Ureter (tissue), 1 donor: ENCODE data around the gene MED19. TPM values are rescaled to one million over a fixed set of nuclear protein-coding genes. Genes with fewer than 3 reads are reported as not detected.
"Not testable (repeated sequence)": the region's sequence is repeated elsewhere in the genome, so short reads cannot be mapped to it uniquely, and the experiment has no call there.

Experiments used
- DNase-seq: peaks from one replicate; pipeline ENCODE4 v3.0.0-alpha.2; 2020; ENCODE audit warnings: low spot score
- total RNA-seq: library from RNA; stranded (reverse); gene quantifications from one replicate; pipeline ENCODE4 v1.2.4, GENCODE V29; 2023
- donor health status: DM: yes; HTN: yes; CAD: no.

Gene MED19, protein sequence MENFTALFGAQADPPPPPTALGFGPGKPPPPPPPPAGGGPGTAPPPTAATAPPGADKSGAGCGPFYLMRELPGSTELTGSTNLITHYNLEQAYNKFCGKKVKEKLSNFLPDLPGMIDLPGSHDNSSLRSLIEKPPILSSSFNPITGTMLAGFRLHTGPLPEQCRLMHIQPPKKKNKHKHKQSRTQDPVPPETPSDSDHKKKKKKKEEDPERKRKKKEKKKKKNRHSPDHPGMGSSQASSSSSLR
- total RNA-seq: 12.7 TPM

DNA sequence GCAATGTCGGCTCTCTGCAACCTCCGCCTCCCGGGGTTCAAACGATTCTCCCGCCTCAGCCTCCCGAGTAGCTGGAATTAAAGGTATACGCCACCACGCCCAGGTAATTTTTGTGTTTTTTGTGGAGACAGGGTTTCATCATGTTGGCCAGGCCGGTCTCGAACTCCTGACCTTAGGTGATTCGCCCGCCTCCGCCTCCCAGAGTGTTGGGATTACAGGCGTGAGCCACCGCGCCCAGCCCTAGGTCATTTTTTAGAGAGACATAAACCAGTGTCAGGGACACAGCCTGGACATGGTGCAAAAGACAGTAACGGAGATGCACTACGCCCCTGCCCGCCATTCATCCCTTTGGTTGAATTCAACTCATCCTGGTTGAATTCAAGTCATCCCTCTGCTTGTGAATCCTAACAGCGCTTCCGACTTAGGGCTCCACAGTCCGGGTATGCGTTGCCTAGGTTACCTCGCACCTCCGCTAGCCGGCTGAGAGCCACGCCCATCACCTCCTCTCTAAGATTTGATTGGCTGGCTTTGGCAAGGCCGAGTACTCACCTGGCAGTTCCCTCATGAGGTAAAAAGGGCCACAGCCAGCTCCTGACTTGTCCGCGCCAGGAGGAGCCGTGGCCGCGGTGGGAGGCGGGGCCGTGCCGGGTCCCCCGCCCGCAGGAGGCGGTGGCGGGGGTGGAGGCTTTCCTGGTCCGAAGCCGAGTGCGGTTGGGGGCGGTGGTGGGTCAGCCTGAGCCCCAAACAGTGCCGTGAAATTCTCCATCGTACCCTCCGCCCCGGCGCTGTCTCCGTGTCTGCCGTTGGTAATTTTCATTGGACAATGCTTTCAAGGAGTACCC lies at the start of gene MED19:
Gene MED19 (minus strand): TSS at position 802 of the 842 bp plus-strand sequence. CDS start 36 bp downstream, at position 766.
- peak; percentile 88 for DNase-seq

DNA sequence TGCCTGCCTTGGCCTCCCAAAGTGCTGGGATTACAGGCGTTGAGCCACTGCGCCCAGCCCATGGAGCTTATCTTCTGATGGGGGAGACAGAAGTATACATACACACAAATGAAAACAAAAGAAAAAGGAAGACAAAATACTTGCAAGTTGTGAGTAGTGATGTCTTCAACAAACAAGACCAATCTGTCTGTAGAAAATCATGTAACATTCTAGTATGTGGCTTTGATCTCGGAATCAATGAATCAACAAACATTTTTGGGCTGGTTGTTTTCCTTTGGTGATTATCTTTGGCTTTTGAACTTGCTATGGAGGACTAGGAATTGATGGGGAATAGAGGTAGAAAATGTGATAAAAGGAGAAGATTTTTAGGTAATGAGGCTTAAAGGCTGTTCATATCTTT lies 46.2 kb upstream of the MED19 start:
- DNase-seq: no peak

DNA sequence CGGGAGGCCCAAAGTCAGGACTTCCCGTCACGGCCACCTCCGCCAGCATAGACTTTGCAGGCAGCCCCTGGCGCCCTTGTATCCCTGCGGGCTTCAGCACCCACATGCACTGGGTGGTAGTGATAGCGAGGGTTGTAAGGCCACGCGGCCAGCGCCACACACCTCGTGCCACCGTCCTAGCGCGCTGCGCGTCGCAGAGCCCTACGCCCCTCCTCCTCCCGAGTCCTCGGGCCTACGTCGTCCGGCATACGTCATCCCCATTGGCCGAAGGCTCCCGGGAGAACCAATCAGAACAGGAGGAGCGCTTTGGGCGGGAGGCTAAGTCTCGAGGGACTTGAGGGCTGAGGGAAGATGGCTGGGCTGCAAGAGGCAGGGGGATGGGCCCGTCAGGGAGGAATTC lies 40.9 kb upstream of the MED19 start:
- no peak for DNase-seq

DNA sequence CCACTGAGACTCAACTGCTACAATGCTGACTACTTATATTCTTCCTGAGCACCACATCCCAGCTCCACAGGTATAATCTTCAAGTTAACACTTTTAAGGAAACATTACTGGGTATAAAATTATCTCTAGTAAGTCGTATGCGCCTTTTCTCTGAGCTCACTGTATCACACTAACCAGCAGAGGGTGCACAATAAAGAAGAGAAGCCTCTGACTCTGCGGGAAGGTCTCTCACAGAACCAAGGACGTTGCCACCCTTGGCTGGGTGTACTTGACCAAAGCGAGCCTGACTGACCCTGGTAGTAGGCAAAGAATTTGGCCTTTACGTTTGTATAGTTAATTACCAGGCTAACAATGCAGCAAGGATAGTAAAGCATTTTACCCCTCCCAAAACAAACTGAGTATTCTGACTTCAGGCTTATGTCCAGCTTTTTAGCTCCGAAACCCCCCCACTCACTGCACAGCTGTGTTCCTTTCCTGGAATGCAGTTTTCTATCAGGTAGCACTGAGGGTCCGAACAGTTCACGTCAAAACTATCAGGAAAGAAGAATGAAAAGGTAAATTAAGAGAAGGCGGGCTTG lies 39.8 kb upstream of the MED19 start, which contains the start of gene BTBD18:
Gene BTBD18 (minus strand): TSS at position 144 of the 578 bp plus-strand sequence. CDS start 631 bp downstream, outside the sequence.
- DNase-seq: no peak

DNA sequence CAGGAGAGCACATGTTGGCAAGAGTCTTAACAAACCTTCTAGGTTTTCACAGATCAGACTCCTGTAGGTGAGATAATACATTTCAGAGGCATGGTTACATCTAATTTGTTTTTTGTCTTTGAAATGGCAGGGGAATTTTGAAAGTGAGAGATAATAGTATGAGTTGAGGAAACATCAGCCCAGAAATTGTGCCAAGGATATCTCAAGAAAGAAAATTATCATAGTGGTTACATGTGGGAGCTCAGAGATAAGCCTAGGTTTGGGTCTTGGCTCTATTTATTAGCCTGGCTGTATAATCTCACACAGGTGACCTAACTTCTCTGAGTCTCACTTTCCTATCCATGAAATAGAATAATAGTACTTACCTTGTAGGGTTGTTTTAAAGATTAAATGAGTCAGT lies 39.2 kb upstream of the MED19 start:
- no peak for DNase-seq

DNA sequence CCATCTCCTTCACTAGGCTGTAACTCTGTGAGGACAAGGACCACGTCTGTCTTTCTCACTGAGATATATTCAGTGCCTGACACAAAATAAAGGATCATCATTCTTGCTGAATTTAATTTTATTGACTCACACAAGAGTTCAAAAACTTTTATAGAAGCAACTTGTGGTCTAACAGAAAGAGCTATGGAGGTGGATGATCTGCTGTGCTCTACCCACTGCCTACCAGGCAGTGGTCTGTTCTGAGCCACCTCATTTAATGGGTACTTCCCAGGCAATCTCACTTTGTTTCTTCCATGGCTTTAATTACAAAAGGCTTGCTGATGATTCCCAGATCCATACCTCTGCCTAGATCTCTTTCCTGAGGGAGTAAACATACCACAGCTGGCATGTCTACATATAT lies 34.9 kb upstream of the MED19 start:
- no peak for DNase-seq

DNA sequence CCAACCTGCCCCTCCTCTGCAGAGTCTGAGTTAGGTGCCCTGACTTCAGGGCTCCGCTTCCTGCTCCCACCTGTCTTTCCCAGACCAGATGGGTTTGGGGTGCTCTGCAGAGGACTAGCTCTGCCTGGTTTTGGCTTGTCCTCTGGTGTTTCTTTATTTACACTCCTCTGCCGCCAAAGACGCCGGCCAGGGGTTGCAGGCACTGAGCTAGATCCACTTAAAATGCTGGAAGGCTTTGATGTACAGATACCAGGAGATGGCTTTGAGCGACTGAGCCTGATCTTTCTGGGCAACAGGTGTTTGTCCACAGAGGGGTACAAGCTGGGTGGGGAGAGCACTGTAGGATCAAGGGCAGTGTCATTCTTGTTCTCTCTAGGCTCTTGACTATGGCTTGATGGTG lies 33.2 kb upstream of the MED19 start:
- DNase-seq: no peak

DNA sequence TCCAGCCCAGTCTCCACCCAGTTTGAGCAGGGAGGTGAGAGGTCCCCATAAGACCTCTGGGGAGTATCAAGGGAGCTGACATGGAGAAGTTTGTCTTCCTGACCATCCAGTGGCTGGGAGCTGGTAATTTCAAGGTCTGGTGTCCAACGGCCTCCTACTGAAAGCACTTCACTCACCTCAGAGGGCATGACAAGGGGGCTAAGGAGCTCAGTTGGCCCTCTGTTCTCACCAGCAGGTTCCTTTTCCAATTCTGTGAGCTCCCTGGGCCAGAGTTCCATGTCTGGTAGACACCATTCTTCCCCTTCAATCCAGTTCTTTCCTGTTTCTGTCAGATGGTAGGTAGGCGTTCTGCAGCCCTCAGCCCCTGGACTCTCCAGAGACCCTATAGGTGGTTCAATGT lies 32.3 kb upstream of the MED19 start:
- no peak for DNase-seq

DNA sequence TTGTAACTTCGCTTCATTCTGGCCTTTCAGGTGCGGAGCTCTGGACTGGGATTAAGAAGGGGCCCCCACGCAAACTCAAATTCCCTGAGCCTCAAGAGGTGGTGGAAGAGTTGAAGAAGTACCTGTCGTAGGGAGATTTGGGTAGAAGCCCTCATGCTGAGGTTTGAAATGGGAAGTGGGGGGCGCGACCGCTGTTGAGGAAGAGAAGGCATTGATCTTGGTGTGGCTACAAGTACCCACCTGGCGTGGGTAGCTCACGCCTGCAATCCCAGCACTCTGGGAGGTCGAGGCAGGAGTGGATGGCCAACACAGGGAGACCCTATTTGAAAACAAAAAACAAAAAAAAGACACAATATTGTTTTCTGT lies 30.1 kb upstream of the MED19 start:
- no peak for DNase-seq

DNA sequence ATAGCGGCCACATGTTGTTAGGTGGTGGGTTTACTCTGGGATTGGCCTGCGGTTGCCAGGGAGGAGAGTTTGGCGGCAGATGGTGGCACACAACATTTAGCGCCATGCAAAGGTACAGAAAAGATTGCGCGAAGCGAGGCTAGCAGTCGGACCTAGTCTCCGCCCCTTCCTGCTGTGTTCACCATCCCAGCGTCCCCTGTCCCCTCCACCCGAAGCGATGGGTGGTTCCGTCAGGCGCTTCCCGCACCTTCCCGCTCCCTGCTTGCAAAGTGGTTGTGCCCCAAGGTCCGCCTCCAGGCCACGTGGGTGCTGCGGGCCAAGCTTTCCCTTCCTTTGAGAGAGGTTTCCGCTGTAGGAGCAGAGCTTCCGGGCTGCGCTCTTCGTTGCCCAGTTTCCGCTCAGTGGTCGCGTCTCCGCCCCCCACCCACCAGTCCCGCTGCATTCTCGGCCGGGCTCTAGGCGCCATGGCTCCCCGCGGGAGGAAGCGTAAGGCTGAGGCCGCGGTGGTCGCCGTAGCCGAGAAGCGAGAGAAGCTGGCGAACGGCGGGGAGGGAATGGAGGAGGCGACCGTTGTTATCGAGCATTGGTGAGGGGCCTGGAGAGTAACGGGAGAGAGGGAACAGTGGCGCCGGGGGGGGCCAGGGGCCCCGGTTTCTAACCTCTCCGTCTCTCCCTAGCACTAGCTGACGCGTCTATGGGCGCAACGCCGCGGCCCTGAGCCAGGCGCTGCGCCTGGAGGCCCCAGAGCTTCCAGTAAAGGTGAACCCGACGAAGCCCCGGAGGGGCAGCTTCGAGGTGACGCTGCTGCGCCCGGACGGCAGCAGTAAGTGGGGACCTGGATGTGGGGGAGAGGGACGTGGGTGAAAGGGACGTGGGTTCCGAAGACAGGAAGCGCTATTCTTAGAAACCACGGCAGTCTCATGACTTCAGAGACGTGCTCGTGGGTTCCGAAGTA lies 29.4 kb upstream of the MED19 start, which contains the start of gene SELENOH:
Gene SELENOH (plus strand): TSS at position 360 of the 955 bp plus-strand sequence. CDS start 105 bp downstream, at position 465.
- DNase-seq: peak; percentile 97

DNA sequence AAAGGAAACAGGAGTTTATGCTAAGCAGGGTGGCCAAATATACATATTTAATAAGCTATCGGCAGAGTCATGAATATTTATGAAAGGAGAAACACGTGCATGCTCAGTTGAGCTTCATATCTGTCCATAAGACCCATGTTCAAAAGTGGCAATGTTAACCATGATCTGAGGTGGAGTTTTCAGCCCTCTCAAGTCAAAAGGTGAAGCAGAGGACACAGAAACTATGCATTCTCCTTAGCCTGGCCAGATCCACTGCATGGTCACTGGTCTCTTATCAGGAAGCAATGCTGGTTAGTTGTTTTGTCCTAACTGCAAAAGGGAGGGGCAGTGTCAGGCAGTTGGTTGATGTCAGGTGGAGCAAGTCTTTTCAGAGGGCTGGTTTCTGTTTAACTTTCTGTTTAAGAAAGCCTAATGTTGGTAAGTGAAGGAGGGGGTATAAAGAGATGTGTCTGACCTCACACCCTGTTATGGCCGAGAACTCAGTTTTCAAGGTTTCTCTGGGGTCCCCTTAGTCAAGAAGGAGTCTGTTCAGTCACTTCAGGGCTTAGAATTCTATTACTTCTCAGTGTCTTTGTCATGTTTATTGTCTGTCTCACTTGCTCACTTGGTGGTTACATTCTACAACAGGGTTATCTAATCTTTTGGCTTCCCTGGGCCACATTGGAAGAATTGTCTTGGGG lies 23.7 kb upstream of the MED19 start:
- DNase-seq: no peak

DNA sequence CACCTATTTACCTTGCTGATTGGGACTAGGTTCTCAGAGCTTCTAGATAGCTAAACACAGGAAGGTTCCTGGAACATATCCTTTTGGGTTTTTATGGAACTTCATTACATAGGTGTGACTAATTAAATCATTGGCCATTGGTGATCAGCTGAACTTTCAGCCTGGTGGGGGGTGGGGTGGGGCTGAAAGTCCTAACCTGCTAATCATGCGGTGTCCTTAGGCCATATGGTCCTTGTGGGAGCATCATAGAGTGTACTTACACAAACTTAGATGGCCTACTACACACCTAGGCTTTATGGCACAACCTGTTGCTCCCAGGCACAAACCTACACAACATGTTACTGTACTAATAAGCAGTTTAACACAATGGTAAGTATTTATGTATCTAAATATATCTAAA lies 20.6 kb upstream of the MED19 start:
- DNase-seq: no peak

DNA sequence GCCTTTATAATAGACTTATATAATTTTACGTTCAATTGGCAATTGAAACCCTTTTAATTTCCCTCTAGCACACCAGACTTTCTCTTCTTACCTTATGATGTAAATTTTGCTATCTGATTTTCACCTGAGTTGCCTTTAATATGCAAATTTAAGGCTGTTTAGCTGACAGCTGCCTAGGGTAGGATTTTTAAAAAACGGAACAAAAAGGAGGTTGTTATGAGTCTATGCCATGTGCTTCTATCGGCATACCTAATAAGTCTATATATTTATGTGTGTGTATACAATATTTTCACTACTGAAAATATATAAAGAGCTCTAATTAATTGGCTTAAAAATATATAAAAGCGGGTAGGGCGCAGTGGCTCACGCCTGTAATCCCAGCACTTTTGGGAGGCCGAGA lies 17.5 kb upstream of the MED19 start:
- DNase-seq: no peak

DNA sequence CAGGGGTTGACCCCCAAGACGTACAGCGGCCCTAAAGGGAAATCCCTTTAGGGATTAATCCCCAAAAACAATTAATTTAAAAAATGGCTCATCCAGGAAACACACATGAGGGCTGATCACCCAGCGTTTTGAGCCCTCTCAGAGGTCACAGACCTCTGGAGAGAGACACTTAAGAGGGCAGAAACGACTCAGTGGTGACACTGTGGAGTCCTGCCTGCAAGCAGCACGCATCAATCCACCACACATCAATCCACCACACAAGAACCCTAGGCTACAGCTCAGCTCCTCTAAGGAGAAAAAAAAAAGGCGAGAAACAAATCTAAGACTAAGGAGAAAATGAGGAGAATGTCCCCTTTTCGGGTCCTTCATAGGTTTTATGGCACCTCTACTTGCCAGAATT lies 16.8 kb upstream of the MED19 start:
- DNase-seq: no peak

DNA sequence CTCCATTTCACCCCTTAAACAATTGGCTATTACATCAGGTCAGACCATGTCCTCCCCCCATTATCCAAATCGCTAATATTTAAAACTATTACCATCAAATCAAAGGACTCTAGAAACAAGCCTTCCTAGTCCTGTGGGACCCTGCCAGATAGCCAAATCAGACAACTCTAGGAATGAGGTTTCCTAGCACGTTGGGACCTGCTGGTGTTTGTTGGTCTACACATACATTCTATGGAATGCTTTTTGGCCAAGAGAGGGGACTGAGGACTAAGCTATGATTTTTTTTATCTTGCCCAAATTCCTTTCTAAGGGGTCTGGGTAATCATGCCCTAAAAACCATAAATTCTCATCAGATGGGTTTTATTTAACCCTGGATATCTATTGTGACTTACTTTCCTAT lies 15.2 kb upstream of the MED19 start:
- DNase-seq: no peak

DNA sequence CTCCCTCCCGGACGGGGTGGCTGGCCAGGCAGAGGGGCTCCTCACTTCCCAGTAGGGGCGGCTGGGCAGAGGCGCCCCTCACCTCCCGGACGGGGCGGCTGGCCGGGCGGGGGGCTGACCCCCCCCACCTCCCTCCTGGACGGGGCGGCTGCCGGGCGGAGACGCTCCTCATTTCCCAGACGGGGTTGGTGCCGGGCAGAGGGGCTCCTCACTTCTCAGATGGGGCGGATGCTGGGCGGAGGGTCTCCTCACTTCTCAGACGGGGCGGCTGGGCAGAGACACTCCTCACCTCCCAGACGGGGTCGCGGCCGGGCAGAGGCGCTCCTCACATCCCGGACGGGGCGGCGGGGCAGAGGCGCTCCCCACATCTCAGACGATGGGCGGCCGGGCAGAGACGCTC lies 4.7 kb upstream of the MED19 start:
- DNase-seq: not testable (repeated sequence)

DNA sequence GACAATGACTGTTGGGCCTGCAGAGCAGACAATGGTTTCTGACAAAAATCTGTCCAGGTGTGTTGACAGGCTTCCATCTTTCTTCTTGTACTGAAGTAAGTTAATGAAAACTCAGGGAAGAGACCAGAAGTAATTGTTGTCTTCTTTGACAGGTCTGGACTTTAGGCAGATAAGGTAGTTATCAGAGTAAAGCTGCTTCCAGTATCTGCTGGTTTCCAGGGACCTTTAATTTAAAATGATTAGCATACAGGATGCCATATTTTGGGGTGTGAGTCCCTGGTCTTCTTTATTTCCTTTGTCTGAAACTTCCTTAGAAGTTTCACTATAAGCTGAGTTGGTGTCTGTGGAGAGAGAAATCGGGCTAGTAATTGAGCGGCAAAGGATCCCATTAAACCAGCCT lies 1.8 kb upstream of the MED19 start:
- DNase-seq: no peak

DNA sequence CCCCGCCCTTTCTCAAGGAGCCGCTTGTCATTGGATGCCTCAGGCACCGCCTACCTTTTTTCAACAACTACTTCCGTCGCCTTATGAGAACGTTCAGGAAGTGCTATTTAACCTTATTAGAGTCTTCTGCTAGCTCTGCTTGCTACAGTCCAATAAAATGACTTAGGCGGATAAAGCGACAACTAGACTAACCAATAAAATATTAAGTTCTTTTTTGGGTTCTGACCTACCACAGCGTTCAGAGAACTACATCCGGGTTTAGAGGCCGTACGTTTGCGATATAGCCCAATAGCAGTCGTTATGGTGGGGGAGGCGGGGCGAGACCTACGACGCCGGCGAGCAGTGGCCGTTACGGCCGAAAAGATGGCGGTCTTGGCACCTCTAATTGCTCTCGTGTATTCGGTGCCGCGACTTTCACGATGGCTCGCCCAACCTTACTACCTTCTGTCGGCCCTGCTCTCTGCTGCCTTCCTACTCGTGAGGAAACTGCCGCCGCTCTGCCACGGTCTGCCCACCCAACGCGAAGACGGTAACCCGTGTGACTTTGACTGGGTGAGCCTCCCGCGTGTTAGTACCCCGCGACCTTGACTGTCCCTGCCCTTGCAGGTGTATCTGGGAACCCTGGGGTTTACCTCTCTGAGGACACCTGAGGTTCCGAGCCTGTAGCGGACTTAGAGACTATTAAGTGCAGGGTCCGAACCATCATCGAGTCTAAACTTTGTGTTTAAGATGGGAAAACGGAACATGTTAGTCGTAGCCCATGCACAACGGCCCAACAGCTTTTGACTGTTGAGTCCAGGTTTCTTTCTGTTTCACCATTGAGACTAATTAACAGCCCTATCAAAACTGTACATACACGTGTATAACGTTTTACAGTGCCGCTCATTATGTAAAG lies 488 bp upstream of the MED19 start, which contains the start of gene TMX2:
Gene TMX2 (plus strand): TSS at position 338 of the 895 bp plus-strand sequence. CDS start 26 bp downstream, at position 364.
- peak; percentile 95 for DNase-seq

DNA sequence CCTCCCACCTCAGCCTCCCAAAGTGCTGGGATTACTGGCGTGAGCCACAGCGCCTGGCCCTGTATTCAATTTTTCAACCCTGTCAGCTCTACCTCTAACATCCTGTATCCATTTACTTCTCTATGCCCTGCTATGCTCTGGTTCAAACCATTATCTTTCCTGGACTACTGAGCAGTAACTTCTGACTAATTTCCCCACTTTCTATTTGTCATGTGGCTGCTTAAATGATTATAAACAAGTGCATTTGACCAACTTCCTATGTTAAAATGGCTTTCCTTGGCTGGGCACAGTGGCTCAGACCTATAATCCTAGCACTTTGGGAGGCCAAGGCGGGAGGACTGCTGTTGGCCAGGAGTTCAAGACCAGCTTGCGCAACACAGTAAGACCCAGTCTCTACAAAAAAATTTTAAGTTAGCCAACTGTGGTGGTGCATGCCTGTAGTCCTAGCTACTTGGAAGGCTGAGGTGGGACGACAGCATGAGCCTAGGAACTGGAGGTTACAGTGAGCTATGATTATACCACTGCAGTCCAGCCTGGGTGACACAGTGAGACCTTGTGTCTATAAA lies 2.1 kb downstream of the MED19 start:
- no peak for DNase-seq
